Fibroblast of mammary gland (primary cell): ENCODE data around the gene FOXA2.

Source experiments
- DNase-seq: peaks from one replicate; pipeline ENCODE4 v3.0.0-alpha.2; 2010; ENCODE audit warnings: low read depth
- H3K4me3 ChIP-seq: 2 replicates; pipeline ENCODE4 v1.5.1; 2011; ENCODE audit warnings: low read depth, mild to moderate bottlenecking, low read length, moderate library complexity; ENCODE audit not compliant: control insufficient read depth
- TF ChIP-seq, protein P1 (sequence below): conservative IDR thresholded peaks from 2 replicates; pipeline ENCODE4 v1.5.1; 2011; ENCODE audit warnings: low read depth, low read length, inconsistent platforms; ENCODE audit not compliant: control insufficient read depth, insufficient read depth

The FOXA2 gene

GRCh38 chr20:22584922-22585785 is 782 bp upstream of the FOXA2 start:
- H3K4me3 ChIP-seq: no peak overlapping the region
- DNase-seq: no peak
- TF ChIP-seq, protein P1, sequence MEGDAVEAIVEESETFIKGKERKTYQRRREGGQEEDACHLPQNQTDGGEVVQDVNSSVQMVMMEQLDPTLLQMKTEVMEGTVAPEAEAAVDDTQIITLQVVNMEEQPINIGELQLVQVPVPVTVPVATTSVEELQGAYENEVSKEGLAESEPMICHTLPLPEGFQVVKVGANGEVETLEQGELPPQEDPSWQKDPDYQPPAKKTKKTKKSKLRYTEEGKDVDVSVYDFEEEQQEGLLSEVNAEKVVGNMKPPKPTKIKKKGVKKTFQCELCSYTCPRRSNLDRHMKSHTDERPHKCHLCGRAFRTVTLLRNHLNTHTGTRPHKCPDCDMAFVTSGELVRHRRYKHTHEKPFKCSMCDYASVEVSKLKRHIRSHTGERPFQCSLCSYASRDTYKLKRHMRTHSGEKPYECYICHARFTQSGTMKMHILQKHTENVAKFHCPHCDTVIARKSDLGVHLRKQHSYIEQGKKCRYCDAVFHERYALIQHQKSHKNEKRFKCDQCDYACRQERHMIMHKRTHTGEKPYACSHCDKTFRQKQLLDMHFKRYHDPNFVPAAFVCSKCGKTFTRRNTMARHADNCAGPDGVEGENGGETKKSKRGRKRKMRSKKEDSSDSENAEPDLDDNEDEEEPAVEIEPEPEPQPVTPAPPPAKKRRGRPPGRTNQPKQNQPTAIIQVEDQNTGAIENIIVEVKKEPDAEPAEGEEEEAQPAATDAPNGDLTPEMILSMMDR: no peak

DNA sequence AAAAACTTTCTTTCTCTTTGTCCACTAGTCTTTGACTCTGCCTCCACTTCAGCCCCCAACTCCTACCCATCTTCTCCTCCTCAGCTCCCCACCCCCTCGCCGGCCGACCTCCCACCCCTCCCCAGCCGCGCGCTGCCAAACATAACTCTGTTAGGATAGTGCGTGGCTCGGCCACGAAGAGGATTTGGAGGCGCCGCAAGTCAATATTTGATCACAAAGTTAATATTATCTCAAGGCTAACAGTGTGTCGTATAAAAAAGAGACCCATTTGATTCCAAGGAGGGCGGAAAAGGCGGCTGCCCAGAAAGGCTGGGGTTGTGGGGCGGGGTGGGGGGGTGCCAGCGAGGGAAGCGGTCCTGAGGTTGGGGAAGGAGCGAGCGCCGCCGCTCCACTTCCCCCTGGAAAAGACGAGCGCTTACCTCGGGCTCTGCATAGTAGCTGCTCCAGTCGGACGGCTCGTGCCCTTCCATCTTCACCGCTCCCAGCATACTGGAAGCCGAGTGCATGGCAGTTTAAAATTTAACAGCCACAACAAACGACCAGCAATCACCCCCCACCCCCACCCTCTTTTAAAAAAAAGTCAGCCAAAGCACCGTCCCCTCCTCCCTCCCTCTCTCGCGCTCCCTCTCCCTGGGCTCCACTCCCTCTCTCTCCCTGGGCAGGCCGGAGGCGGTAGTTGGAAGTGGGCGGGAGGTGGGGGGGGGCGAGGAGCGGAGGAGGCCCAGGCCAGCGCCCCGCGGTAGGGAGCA is 425 bp downstream of the FOXA2 start:
- H3K4me3 ChIP-seq: no peak overlapping the region
- DNase-seq: no peak

DNA sequence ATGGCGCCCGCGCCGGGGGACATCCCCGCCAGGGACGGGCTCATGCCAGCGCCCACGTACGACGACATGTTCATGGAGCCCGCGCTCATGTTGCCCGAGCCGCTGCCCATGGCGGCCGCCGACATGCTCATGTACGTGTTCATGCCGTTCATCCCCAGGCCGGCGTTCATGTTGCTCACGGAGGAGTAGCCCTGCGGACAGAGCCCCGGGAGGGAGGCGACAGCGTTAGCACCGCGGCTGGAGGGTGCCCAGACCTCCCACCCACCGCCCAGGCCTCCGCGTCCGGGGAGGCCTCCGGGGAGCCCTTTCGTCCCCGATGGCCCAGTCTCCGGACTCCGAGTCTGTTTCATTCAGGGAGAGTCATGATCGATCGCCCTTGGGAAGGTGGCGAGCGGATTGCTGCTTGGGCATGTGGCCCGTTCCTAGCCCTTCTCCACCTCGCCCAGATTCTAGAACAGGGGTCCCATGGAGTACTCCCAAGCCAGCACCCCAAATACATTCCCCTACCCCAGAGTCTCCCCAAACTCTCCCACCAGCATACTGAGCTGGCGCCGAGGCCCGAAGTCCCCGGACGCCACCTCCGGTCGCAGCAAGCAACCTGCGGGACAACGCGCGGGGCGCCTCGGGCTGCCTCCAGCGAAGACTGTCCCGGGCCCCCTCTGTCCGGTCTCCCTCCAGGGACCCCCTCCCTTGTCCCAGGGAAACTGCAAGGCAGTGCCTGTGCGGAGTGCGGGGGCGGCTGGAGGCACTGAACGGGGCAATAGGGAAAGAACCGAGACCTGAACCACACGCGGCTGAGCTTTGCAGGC is 1.2 kb downstream of the FOXA2 start:
- no peak for DNase-seq

More for the DNA sequence above, 425 bp downstream of the FOXA2 start:
- TF ChIP-seq, protein P1: no peak

DNA sequence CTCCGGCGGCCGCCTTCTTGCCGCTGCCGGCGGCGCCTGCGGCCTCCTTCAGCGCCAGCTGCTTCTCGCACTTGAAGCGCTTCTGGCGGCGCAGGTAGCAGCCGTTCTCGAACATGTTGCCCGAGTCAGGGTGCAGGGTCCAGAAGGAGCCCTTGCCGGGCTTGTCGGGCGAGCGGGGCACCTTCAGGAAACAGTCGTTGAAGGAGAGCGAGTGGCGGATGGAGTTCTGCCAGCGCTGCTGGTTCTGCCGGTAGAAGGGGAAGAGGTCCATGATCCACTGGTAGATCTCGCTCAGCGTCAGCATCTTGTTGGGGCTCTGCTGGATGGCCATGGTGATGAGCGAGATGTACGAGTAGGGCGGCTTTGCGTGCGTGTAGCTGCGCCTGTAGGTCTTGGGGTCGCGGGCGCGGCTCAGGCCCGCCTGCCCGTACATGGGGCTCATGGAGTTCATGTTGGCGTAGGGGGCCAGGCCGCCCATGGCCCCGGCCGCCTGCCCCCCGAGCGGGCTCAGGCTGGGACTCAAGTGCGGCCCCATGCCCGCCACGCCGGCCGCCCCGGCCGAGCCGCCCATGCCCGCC is 1.9 kb downstream of the FOXA2 start:
- H3K4me3 ChIP-seq: no peak overlapping the region
- TF ChIP-seq, protein P1: no peak
- no peak for DNase-seq

More for the DNA sequence above, 1.2 kb downstream of the FOXA2 start:
- no peak overlapping the region for H3K4me3 ChIP-seq
- TF ChIP-seq, protein P1: no peak

DNA sequence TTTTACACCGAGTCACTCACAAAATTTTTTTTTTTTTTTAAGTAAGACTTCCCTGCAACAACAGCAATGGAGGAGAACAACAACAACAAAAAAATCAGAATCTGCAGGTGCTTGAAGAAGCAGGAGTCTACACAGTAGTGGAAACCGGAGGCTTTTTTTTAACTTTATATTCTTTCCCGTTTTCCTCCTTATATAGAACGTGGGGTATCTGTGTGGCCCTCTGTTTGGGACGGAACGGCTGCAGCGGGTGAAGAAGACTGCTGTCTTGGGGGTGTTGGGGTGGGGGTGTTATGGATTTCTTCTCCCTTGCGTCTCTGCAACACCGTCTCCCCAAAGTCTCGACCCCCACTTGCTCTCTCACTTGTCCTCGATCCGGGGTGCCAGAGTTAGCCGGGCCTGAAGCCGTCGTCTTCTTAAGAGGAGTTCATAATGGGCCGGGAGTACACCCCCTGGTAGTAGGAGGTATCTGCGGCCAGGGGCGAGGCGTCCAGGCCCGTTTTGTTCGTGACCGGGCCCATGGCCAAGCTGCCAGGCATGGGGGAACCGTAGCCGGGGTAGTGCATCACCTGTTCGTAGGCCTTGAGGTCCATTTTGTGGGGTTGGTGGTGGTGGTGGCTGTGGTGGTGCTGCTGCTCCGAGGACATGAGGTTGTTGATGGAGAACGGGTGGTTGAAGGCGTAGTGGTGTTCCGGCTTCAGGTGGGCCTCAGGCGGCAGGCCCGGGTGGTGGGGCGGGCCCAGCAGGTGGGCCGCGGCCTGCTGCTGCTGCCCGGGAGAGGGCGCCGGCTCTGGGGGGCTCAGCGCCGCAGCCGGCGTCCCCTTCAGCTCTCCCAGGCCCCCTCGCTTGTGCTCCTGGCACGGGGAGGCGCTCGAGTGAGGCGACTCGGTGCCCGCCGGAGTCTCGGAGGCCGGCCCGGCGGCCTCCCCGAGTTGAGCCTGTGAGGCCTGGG is 2.7 kb downstream of the FOXA2 start:
- TF ChIP-seq, protein P1: no peak
- no peak for DNase-seq
- H3K4me3 ChIP-seq: no peak overlapping the region
